ENCODE results near the gene NCOA1.

Gene NCOA1

GRCh38 chr2:24806661-24807036, 315.6 kb downstream of the NCOA1 start:
- no peak for DNase-seq

- no peak for DNase-seq
Measured at GRCh38 chr2:24809316-24810007, 318.4 kb downstream of the NCOA1 start.

DNA sequence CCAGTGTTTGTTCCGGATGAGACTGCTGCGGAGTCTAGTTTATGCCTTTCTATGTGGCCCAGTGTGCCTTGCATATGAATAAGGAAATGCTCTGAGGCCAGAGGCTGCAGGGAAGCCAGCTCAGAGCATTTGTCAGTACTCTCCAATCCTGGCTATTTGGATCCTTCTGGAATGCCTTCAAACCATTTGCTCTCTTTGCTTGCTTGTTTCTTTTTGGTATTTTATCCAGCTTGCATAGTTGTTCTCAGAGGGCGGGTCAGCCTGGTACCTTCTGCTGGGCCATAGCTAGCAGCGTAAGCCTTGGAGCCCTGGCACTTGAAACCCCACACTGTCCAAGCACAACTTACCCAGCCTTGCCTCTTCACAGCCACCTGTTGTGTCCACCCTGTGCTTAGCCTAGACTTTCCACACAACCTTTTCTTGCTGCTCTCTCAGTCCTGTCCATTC, 322.7 kb downstream of the NCOA1 start:
- no peak for DNase-seq

GRCh38 chr2:24814516-24814915, 323.5 kb downstream of the NCOA1 start:
- DNase-seq: no peak

DNA sequence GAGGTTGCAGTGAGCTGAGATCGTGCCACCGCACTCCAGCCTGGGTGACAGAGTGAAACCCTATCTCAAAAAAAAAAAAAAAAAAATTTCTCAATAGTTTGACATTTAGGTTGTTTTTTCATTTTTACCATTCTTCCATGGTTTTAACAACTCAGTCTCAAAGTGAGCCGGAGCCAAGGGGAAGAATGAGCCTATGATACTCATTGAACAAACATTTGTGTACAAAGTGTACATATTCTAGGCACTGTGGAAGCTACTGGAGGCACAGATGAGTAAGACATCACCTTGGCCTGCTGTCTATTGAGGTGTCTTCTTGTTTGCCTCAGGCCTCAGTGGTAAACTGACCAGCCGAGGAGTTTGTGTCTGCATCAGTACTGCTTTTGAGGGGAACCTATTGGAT, 324.1 kb downstream of the NCOA1 start:
- no peak for DNase-seq

- DNase-seq: no peak
Measured at GRCh38 chr2:24816404-24816803, 325.4 kb downstream of the NCOA1 start.

- no peak for DNase-seq
Measured at GRCh38 chr2:24816884-24817283, 325.8 kb downstream of the NCOA1 start.

DNA sequence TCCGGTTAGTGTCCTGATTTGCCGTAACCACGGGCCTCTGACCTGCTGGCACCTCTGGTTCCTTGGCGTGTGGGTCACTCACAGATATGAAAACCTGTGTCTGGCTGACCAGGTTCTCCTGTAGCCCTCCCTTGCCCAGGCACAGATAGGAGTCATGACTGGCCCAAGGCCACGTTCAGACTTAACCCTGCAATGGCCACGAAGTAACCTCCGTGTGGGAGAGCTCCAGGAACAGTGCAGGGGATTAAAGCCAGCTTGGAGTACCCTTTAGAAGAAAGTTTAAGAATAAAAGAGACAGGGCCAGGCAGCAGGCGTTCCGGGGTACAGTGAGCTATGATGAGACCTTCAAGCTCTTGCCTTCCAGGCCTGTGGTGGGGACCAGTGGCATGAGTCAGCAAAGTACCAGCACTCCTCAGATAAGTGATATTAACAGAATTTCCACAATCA, 327.7 kb downstream of the NCOA1 start:
- no peak for DNase-seq

DNA sequence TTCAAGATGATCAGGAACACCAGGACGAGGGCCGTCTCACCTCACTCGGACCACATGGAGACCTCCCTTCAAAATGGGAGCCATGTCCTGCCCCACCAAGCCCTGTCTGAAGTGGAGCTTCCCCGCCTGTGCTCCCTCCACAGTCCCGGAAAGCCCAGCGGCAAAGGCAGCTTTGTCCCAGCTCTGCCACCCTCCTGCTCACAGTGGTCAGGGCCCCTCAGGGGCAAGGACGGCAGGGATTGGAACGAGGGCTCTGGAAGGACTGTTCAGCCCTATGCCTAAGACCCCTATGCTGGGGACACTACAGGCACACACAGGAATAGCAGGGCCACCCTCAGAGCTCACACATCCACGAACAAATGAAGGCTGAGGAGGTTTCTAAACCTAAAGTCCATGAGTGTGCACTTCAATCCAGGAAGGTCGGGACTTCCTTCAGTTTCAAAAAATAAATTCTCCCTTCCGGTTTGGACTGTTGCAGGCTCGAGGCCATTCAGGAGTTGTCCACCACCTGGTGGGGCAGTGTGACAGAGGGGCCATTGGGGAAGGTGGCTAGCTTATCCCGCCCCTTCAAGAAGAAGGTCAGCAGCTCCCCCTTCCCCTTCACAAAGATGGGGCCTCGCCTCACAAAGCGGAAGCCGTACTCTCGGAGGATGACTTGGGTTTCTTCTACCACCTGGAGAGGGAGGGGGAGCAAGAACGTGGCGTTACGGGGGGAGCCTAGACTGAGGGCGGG, 328.6 kb downstream of the NCOA1 start:
- no peak for DNase-seq

DNA sequence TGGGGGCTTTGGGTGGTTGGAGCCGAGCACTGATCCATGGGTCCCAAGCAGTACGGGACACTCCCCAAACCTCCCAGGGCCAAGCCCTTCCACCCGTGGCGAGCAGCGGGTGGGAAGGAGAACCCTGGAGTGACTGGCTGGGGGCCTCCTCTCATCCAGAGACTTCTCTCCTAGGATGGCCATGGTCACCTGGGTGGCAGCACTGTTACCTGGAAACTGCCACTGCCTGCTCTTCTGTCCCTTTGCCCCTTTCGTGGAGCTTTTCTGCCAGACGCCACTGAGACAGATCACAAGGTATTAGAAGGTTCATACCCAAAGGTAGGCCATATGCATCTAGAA, 329.1 kb downstream of the NCOA1 start:
- no peak for DNase-seq
